PC-3 (cell line): ENCODE data around the gene APOL4. TPM values are rescaled to one million over a fixed set of nuclear protein-coding genes. Genes with fewer than 3 reads are reported as not detected.

Experiments used
- ATAC-seq: fragments of 200-7000 bp; cut with Tn5 transposase; 2 replicates; pipeline ENCODE4 v1.9.1; 2020; ENCODE audit warnings: mild to moderate bottlenecking, moderate library complexity
- BruUV-seq: library from RNA; stranded (reverse); fragments of 400-500 nt; replicated peaks from 2 replicates; lab custom pipeline; 2021; lab: Mats Ljungman, UMichigan
- CTCF ChIA-PET: fragments of 300-600 bp; sonication (Branson Sonifier 250); formaldehyde crosslinking; loops from one replicate; lab custom pipeline; 2022; ENCODE audit warnings: antibody characterized with exemption; lab: Charles Lee
- POLR2A ChIA-PET: fragments of 300-600 bp; sonication (Branson Sonifier 250); formaldehyde crosslinking; loops from one replicate; lab custom pipeline; 2022; ENCODE audit warnings: antibody characterized with exemption; ENCODE audit not compliant: unreplicated experiment; lab: Charles Lee
- DNase-seq: peaks from one replicate; pipeline ENCODE4 v3.0.0-alpha.2; 2015
- H2AFZ ChIP-seq: fragments of 300-600 bp; sonication (generic); 2 replicates; pipeline ENCODE4 v1.6.0; 2016; ENCODE audit warnings: antibody characterized with exemption, low read length
- H3F3A ChIP-seq: fragments of 300-600 bp; sonication (generic); one replicate; pipeline ENCODE4 v1.6.0; 2017; ENCODE audit warnings: antibody characterized with exemption, low read length, control low read depth, mild to moderate bottlenecking; ENCODE audit not compliant: unreplicated experiment
- H3K27ac ChIP-seq: fragments of 300-600 bp; sonication (generic); 2 replicates; pipeline ENCODE4 v1.5.1; 2016; ENCODE audit warnings: mild to moderate bottlenecking, low read length
- H3K27me3 ChIP-seq: fragments of 300-600 bp; sonication (generic); 2 replicates; pipeline ENCODE4 v1.6.1; 2016; ENCODE audit warnings: low read length, mixed read lengths
- H3K36me3 ChIP-seq: fragments of 300-600 bp; sonication (generic); 2 replicates; pipeline ENCODE4 v1.6.1; 2016; ENCODE audit warnings: low read depth, mixed run types, low read length, mixed read lengths
- H3K4me1 ChIP-seq: fragments of 300-600 bp; sonication (generic); 2 replicates; pipeline ENCODE4 v1.5.1; 2016; ENCODE audit warnings: low read length; ENCODE audit not compliant: insufficient read depth
- H3K4me2 ChIP-seq: fragments of 300-600 bp; sonication (generic); 2 replicates; pipeline ENCODE4 v1.6.0; 2016; ENCODE audit warnings: low read length
- H3K4me3 ChIP-seq: fragments of 300-600 bp; sonication (generic); 2 replicates; pipeline ENCODE4 v1.5.1; 2016; ENCODE audit warnings: mild to moderate bottlenecking, low read length, mixed read lengths
- H3K79me2 ChIP-seq: fragments of 300-600 bp; sonication (generic); 2 replicates; pipeline ENCODE4 v1.6.1; 2017; ENCODE audit warnings: low read length, mixed read lengths
- H3K9ac ChIP-seq: fragments of 300-600 bp; sonication (generic); 2 replicates; pipeline ENCODE4 v1.6.0; 2016; ENCODE audit warnings: mild to moderate bottlenecking, low read length
- H3K9me2 ChIP-seq: fragments of 300-600 bp; sonication (generic); replicated peaks from 2 replicates; pipeline ENCODE4 v1.6.1; 2016; ENCODE audit warnings: mixed run types, low read length, mixed read lengths
- H3K9me3 ChIP-seq: fragments of 300-600 bp; sonication (generic); 2 replicates; pipeline ENCODE4 v1.6.1; 2016; ENCODE audit warnings: low read length, mixed read lengths
- H4K20me1 ChIP-seq: fragments of 300-600 bp; sonication (generic); 2 replicates; pipeline ENCODE4 v1.6.1; 2016; ENCODE audit warnings: low read length, mixed read lengths
- EZH2 ChIP-seq: fragments of 300-600 bp; sonication (generic); IDR thresholded peaks from one replicate; pipeline ENCODE4 v1.6.1; 2017; ENCODE audit warnings: antibody characterized with exemption, mild to moderate bottlenecking, low read length; ENCODE audit not compliant: unreplicated experiment
- EZH2phosphoT487 ChIP-seq: fragments of 300-600 bp; sonication (generic); IDR thresholded peaks from 2 replicates; pipeline ENCODE4 v1.6.1; 2018; ENCODE audit warnings: mild to moderate bottlenecking, antibody characterized with exemption, low read length, borderline replicate concordance
- intact Hi-C: fragments of 100-400 bp; cut with micrococcal nuclease; formaldehyde crosslinking; loops from 2 replicates; pipeline ENCODE4 v1.9.0; 2023
- total RNA-seq: library from RNA; depleted of rRNA; stranded (reverse); fragments of >200 nt; gene quantifications from 2 replicates; pipeline ENCODE4 v1.2.3, GENCODE V29; 2014
- TF ChIP-seq, protein P1 (sequence below): fragments of 300-600 bp; sonication (generic); conservative IDR thresholded peaks from 2 replicates; pipeline ENCODE4 v1.5.1; 2017; ENCODE audit warnings: antibody characterized with exemption, low read depth, mild to moderate bottlenecking, low read length

APOL4 gene
- total RNA-seq, 1 experiment from 2014 or later, result 0.04 TPM

DNA sequence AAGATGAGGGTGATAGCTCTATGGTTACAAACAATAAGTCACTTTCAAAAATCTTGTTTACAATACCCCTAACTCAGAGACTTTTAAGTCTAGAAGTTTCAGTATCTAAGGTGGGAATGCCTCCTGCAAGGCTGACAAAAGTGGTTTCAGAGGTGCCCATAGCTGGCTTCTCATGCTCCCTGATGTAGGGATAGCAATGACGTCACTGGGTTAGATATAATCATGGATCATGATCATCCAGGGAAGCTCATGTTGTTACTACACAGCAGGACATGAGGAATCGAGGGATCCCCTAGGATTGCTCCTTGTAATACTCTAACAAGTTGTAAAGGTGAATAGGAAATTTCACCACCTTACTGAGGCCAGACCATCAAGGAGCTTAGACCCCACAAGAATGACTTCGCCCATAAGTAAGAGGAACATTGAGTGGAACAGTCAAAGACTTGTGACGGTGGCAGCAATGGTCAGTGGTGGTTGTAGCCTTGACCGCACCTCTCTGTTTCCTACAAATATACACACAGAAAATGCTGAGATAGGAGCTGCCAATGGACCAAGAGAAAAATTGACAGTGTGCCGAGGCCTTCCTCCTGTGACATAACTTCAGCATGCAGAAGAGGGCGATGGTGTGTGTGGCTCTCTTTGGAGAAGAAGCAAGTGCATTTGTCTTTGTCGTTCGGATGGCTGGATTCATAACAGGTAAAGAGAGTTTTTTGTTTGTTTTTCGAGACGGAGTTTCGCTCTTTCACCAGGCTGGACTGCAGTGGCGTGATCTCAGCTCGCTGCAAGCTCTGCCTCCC lies 15.6 kb downstream of the APOL4 start:
- BruUV-seq, result no TSS peak
- ChIA-PET POLR2A (no interaction called here), CTCF (no interaction called here)
- Histone ChIP-seq H4K20me1 (no peaks in the 10 kb centered on the region), H3K36me3 (no peaks in the 10 kb centered on the region), H3K27me3 (no peaks in the 10 kb centered on the region), H3K4me2 (no peak overlapping the region), H3K27ac (no peak overlapping the region), H3K4me1 (no peaks in the 10 kb centered on the region), H3K9ac (no peak overlapping the region), H3K9me2 (no peaks in the 10 kb centered on the region), H2AFZ (no peak overlapping the region), H3F3A (no peaks in the 10 kb centered on the region), H3K79me2 (no peaks in the 10 kb centered on the region), H3K9me3 (no peaks in the 10 kb centered on the region), H3K4me3 (no peak overlapping the region)
- TF ChIP-seq, protein P1, sequence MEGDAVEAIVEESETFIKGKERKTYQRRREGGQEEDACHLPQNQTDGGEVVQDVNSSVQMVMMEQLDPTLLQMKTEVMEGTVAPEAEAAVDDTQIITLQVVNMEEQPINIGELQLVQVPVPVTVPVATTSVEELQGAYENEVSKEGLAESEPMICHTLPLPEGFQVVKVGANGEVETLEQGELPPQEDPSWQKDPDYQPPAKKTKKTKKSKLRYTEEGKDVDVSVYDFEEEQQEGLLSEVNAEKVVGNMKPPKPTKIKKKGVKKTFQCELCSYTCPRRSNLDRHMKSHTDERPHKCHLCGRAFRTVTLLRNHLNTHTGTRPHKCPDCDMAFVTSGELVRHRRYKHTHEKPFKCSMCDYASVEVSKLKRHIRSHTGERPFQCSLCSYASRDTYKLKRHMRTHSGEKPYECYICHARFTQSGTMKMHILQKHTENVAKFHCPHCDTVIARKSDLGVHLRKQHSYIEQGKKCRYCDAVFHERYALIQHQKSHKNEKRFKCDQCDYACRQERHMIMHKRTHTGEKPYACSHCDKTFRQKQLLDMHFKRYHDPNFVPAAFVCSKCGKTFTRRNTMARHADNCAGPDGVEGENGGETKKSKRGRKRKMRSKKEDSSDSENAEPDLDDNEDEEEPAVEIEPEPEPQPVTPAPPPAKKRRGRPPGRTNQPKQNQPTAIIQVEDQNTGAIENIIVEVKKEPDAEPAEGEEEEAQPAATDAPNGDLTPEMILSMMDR, result no peak
- TF ChIP-seq EZH2 (no peak), EZH2phosphoT487 (no peak)
- DNase-seq (no peak), ATAC-seq (no peak)
- intact Hi-C loops, result no loop called here

DNA sequence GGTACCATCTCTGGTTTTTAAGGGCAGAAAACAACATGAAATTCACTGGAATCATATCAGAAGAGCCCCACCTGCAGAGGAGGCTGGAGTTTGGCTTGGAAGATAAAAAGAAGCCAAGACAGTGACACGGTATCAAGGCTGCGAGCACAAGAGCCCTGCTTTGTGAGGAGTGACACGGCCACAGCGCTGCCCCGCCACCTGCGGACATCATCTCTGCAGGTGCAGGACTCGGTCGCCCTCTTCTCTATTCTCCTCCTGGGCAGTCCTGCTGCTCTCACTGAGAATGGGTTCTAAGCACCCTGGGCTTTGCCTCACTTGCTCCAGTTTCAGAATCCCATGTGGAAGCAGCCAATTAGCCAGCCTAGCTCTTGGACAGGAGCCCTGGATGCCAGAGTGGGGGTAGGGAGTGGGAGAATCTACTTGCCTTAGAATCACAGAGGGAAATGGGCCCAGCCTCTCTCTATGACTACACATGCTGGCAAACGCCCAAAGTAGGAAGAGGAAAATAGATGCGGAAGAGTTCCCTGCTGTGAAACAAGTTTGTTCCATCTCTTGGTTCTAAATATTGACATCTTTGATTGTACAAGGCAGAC lies 17.1 kb downstream of the APOL4 start:
- Histone ChIP-seq H4K20me1 (no peaks in the 10 kb centered on the region), H3K27me3 (no peaks in the 10 kb centered on the region), H3K79me2 (no peaks in the 10 kb centered on the region), H3K27ac (no peak overlapping the region), H3K4me1 (no peaks in the 10 kb centered on the region), H3K36me3 (no peaks in the 10 kb centered on the region), H3F3A (no peaks in the 10 kb centered on the region), H3K4me3 (no peak overlapping the region), H3K9me3 (no peaks in the 10 kb centered on the region), H3K9ac (no peak overlapping the region), H2AFZ (no peak overlapping the region), H3K4me2 (no peak overlapping the region), H3K9me2 (no peaks in the 10 kb centered on the region)
- no TSS peak for BruUV-seq
- DNase-seq (no peak), ATAC-seq (no peak)
- CTCF ChIA-PET, result no interaction called here
- POLR2A ChIA-PET, result no interaction called here
- TF ChIP-seq EZH2, result no peak
- TF ChIP-seq, protein P1, result no peak
- TF ChIP-seq EZH2phosphoT487, result no peak
- intact Hi-C loops, result no loop called here

DNA sequence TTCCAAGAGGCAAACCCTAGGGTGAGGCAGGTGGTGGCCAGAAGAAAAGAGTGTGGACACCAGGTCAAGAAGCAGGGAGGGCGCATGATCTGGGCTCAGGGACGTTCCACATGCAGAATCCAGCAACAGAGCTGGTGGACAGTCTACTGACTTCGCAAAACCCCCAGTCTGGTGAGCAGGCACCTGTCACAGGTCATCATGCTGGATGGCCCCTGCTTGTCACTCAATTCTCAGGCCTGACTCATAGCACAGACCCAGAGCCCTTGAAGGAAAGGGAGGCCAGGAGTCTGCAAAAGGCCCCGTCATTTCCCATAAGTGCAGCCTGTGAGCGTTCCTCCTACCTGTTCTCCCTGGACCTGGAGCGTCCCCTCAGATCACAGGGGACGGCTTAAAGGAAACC lies 18.2 kb downstream of the APOL4 start:
- Histone ChIP-seq H3K36me3 (no peaks in the 10 kb centered on the region), H3K4me2 (no peak overlapping the region), H3K9me2 (no peaks in the 10 kb centered on the region), H3K79me2 (no peaks in the 10 kb centered on the region), H3F3A (no peaks in the 10 kb centered on the region), H3K27me3 (no peaks in the 10 kb centered on the region), H2AFZ (no peak overlapping the region), H3K27ac (no peak overlapping the region), H3K4me3 (no peak overlapping the region), H3K4me1 (no peaks in the 10 kb centered on the region), H3K9ac (no peak overlapping the region), H4K20me1 (no peaks in the 10 kb centered on the region), H3K9me3 (no peaks in the 10 kb centered on the region)
- POLR2A ChIA-PET, result no interaction called here
- ATAC-seq, result no peak
- CTCF ChIA-PET, result no interaction called here
- TF ChIP-seq, protein P1, result no peak
- no peak for TF ChIP-seq EZH2
- no peak for TF ChIP-seq EZH2phosphoT487
- DNase-seq, result no peak
- BruUV-seq, result no TSS peak
- intact Hi-C loops, result no loop called here
